ENCODE data around the gene FMNL2. TPM values are rescaled to one million over a fixed set of nuclear protein-coding genes. Genes with fewer than 3 reads are reported as not detected.

Gene FMNL2
- total RNA-seq, 1 donor from 2014 or later, result 34.3 TPM

- FAIRE-seq, result no peak
- H3K27ac Mint-ChIP-seq (ENCODE audit: unreplicated experiment), result no peak overlapping the region
- H3K27ac ChIP-seq (ENCODE audit: low read depth, low read length), result no peak overlapping the region
- no peaks in the 10 kb centered on the region for H3K36me3 ChIP-seq (ENCODE audit: insufficient read depth, low read length)
- H3K9me3 Mint-ChIP-seq (ENCODE audit: unreplicated experiment), result no peaks in the 10 kb centered on the region
- H3K4me3 Mint-ChIP-seq (ENCODE audit: unreplicated experiment), result no peak overlapping the region
- H3K27me3 ChIP-seq (ENCODE audit: insufficient read depth, low read length), result no peaks in the 10 kb centered on the region
- H3K4me3 ChIP-seq (ENCODE audit: insufficient read depth, low read depth, low read length), result peak overlapping the region; percentile 32
- peaks cover 34% of the 10 kb centered on the region for H3K4me1 Mint-ChIP-seq (ENCODE audit: low read depth, unreplicated experiment)
- peaks cover 57% of the 10 kb centered on the region for H3K79me2 ChIP-seq (ENCODE audit: insufficient read depth, low read length)
- H3K9ac ChIP-seq (ENCODE audit: low read length), result no peak overlapping the region
- no peak for TF ChIP-seq EZH2 (IDR thresholded peaks at IDR 0.05; ENCODE audit: insufficient read depth, low read length)
- TF ChIP-seq CTCF (IDR thresholded peaks at IDR 0.05; ENCODE audit: insufficient read depth, low read depth, low read length), result no peak
- H3K4me2 ChIP-seq (ENCODE audit: low read length), result peak overlapping the region; percentile 69
- peaks cover 8% of the 10 kb centered on the region for H3K4me1 ChIP-seq (ENCODE audit: insufficient read depth, low read length)
- DNase-seq (ENCODE audit: low read depth), result no peak
- no peaks in the 10 kb centered on the region for H3K9me3 ChIP-seq (ENCODE audit: insufficient read depth, low read depth, low read length)
- peaks cover 2% of the 10 kb centered on the region for H3K36me3 Mint-ChIP-seq (ENCODE audit: low read depth, unreplicated experiment)
- H2AFZ ChIP-seq (ENCODE audit: low read depth, low read length), result no peak overlapping the region
- H3K27me3 Mint-ChIP-seq (ENCODE audit: low read depth, unreplicated experiment), result no peaks in the 10 kb centered on the region
- H4K20me1 ChIP-seq (ENCODE audit: insufficient read depth, low read length), result peaks cover 17% of the 10 kb centered on the region
Measured at GRCh38 chr2:152395572-152395971, 60.6 kb downstream of the FMNL2 start.

GRCh38 chr2:152396051-152396511, 61.1 kb downstream of the FMNL2 start:
- Histone ChIP-seq H3K9me3 (ENCODE audit: insufficient read depth, low read depth, low read length) (no peaks in the 10 kb centered on the region), H3K4me3 (ENCODE audit: insufficient read depth, low read depth, low read length) (peak overlapping the region; percentile 32), H2AFZ (ENCODE audit: low read depth, low read length) (no peak overlapping the region), H3K4me1 (ENCODE audit: insufficient read depth, low read length) (peaks cover 8% of the 10 kb centered on the region), H4K20me1 (ENCODE audit: insufficient read depth, low read length) (peaks cover 22% of the 10 kb centered on the region), H3K27ac (ENCODE audit: low read depth, low read length) (peak overlapping the region; percentile 1), H3K27me3 (ENCODE audit: insufficient read depth, low read length) (no peaks in the 10 kb centered on the region), H3K4me2 (ENCODE audit: low read length) (peak overlapping the region; percentile 69), H3K9ac (ENCODE audit: low read length) (peak overlapping the region; percentile 34), H3K36me3 (ENCODE audit: insufficient read depth, low read length) (no peaks in the 10 kb centered on the region), H3K79me2 (ENCODE audit: insufficient read depth, low read length) (peaks cover 53% of the 10 kb centered on the region)
- Mint-ChIP-seq H3K9me3 (ENCODE audit: unreplicated experiment) (no peaks in the 10 kb centered on the region), H3K4me3 (ENCODE audit: unreplicated experiment) (no peak overlapping the region), H3K4me1 (ENCODE audit: low read depth, unreplicated experiment) (peaks cover 39% of the 10 kb centered on the region), H3K36me3 (ENCODE audit: low read depth, unreplicated experiment) (peaks cover 2% of the 10 kb centered on the region), H3K27ac (ENCODE audit: unreplicated experiment) (no peak overlapping the region), H3K27me3 (ENCODE audit: low read depth, unreplicated experiment) (no peaks in the 10 kb centered on the region)
- FAIRE-seq (peak; percentile 85), DNase-seq (ENCODE audit: low read depth) (peak; percentile 56)
- no peak for TF ChIP-seq EZH2 (IDR thresholded peaks at IDR 0.05; ENCODE audit: insufficient read depth, low read length)
- TF ChIP-seq CTCF (IDR thresholded peaks at IDR 0.05; ENCODE audit: insufficient read depth, low read depth, low read length), result no peak

GRCh38 chr2:152396763-152397162, 61.8 kb downstream of the FMNL2 start:
- no peak overlapping the region for H3K27ac Mint-ChIP-seq (ENCODE audit: unreplicated experiment)

More at GRCh38 chr2:152396763-152397162, 61.8 kb downstream of the FMNL2 start:
- no peak overlapping the region for H3K4me3 Mint-ChIP-seq (ENCODE audit: unreplicated experiment)
- peaks cover 51% of the 10 kb centered on the region for H3K79me2 ChIP-seq (ENCODE audit: insufficient read depth, low read length)
- H3K36me3 ChIP-seq (ENCODE audit: insufficient read depth, low read length), result no peaks in the 10 kb centered on the region
- H3K27ac ChIP-seq (ENCODE audit: low read depth, low read length), result no peak overlapping the region
- H3K4me3 ChIP-seq (ENCODE audit: insufficient read depth, low read depth, low read length), result no peak overlapping the region
- H2AFZ ChIP-seq (ENCODE audit: low read depth, low read length), result no peak overlapping the region
- H3K9me3 Mint-ChIP-seq (ENCODE audit: unreplicated experiment), result no peaks in the 10 kb centered on the region
- TF ChIP-seq CTCF (IDR thresholded peaks at IDR 0.05; ENCODE audit: insufficient read depth, low read depth, low read length) (no peak), EZH2 (IDR thresholded peaks at IDR 0.05; ENCODE audit: insufficient read depth, low read length) (no peak)
- H3K27me3 ChIP-seq (ENCODE audit: insufficient read depth, low read length), result no peaks in the 10 kb centered on the region
- H4K20me1 ChIP-seq (ENCODE audit: insufficient read depth, low read length), result peaks cover 22% of the 10 kb centered on the region
- peaks cover 2% of the 10 kb centered on the region for H3K36me3 Mint-ChIP-seq (ENCODE audit: low read depth, unreplicated experiment)
- peaks cover 43% of the 10 kb centered on the region for H3K4me1 Mint-ChIP-seq (ENCODE audit: low read depth, unreplicated experiment)
- no peak overlapping the region for H3K9ac ChIP-seq (ENCODE audit: low read length)
- DNase-seq (ENCODE audit: low read depth), result peak; percentile 65
- H3K9me3 ChIP-seq (ENCODE audit: insufficient read depth, low read depth, low read length), result no peaks in the 10 kb centered on the region
- peaks cover 8% of the 10 kb centered on the region for H3K4me1 ChIP-seq (ENCODE audit: insufficient read depth, low read length)
- H3K4me2 ChIP-seq (ENCODE audit: low read length), result peak overlapping the region; percentile 69
- H3K27me3 Mint-ChIP-seq (ENCODE audit: low read depth, unreplicated experiment), result no peaks in the 10 kb centered on the region
- FAIRE-seq, result no peak

Measured in astrocyte (in vitro differentiated cells and primary cell).